Stimulated activated naive B cell treated with anti-CD40 and anti-IgM and Interleukin-4, amounts not matched to agents 10 μg/mL and 1 μg/mL and 100 μg/mL, for 72 hours (primary cell): ENCODE data around the gene ESRP2.

Experiments used
- ATAC-seq, 2 donors: fragments of 150-1000 bp; cut with Tn5 transposase; replicated peaks; 2 replicates each; pipeline ENCODE4 v1.10.0; 2021; ENCODE audit warnings: moderate library complexity in 1 of 2
- DNase-seq: peaks from one replicate; pipeline ENCODE4 v3.0.0; 2021
- H3K27ac Mint-ChIP-seq: one replicate; pipeline ENCODE4 v1.8.0; 2022; ENCODE audit warnings: mild to moderate bottlenecking, mixed read lengths
- H3K27me3 Mint-ChIP-seq, 2 donors: one replicate each; pipeline ENCODE4 v1.8.0; 2022; ENCODE audit warnings: mixed read lengths in 2 of 2
- H3K36me3 Mint-ChIP-seq, 2 donors: one replicate each; pipeline ENCODE4 v1.8.0; 2022; ENCODE audit warnings: mixed read lengths in 2 of 2, mild to moderate bottlenecking in 1 of 2
- H3K4me1 Mint-ChIP-seq, 2 donors: one replicate each; pipeline ENCODE4 v1.8.0; 2022; ENCODE audit warnings: mixed read lengths in 2 of 2, mild to moderate bottlenecking in 1 of 2
- H3K4me3 Mint-ChIP-seq, 2 donors: one replicate each; pipeline ENCODE4 v1.8.0; 2022; ENCODE audit warnings: mild to moderate bottlenecking in 2 of 2, mixed read lengths in 2 of 2, moderate library complexity in 1 of 2
- H3K9me3 Mint-ChIP-seq, 2 donors: one replicate each; pipeline ENCODE4 v1.8.0; 2022; ENCODE audit warnings: mixed read lengths in 2 of 2, mild to moderate bottlenecking in 1 of 2

Gene ESRP2

DNA sequence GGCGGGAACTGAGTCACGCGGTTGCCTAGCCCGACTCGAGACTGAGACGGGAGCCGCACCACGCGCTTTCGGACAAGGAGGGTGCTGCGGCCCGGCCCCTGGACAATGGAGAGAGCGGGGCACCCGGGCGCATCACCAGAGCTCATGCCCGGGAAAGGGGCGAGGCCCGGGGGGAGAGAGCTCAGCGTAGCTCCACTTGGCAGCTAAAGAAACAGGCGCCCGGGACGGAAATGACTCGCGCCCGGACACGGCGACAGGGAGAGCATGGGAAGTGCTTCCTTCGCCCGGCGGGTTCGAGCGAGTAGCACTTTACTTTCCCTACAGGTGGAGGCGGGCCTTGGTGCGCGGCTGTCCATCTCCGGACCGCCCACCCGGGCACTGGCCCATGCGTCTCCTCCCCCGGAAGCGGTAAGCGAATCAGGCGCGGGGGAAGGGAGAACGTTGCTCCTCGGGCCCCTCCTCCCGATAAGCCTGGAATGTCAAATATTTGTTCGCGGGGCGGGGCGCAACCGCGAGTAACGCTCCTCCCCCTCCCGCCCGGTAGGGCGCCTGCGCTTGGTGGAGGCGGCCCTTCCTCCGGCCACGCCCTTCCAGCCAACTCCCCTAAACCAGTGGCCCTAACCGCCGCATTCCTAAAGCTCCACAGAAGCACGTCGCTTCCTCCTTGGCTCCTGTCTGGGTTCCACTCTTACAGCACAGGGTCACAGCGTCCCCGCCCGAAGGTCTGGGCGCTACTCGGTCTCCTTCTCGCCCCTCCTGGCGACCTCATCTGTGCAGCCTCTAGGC lies 1.5 kb upstream of the ESRP2 start:
- peak overlapping the region; percentile 86 for H3K4me3 Mint-ChIP-seq
- peak; percentile 79 to 82 for ATAC-seq
- peaks cover 26 to 51% of the 10 kb centered on the region in 2 donors for H3K4me1 Mint-ChIP-seq
- peaks cover 0 to 3% of the 10 kb centered on the region in 2 donors for H3K36me3 Mint-ChIP-seq
- no peaks in the 10 kb centered on the region for H3K27me3 Mint-ChIP-seq
- DNase-seq, result peak; percentile 95
- peak overlapping the region; percentile 90 for H3K27ac Mint-ChIP-seq
- H3K9me3 Mint-ChIP-seq, result no peaks in the 10 kb centered on the region

DNA sequence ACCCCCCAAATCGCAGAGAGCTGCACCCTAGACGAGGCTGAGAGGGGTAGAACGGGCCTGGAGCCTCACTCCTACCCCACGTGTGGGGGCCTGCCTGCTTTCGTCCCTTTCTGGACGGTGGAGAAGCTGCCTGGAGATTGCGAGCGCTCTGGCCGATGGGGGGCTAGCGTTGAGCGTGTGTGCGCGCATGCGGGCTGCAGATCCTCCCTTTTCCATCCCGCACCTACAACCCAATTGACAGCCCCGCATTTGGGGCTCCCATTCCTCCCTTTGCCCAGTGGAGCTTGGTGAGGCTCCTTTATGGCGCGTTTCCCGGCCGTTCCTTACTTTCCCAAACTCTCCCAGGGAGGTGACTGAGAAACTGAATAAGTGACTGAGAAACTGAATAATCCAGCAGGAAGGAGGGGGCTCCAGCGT lies 907 bp upstream of the ESRP2 start:
- Mint-ChIP-seq H3K4me3 (peak overlapping the region; percentile 86), H3K27ac (peak overlapping the region; percentile 90), H3K36me3 (peaks cover 0 to 3% of the 10 kb centered on the region in 2 donors)

GRCh38 chr16:68236137-68236825 lies 354 bp upstream of the ESRP2 start:
- peak; percentile 38 for DNase-seq
- H3K9me3 Mint-ChIP-seq, result no peaks in the 10 kb centered on the region
- H3K27ac Mint-ChIP-seq, result peak overlapping the region; percentile 90
- H3K4me1 Mint-ChIP-seq, result peaks cover 28 to 52% of the 10 kb centered on the region in 2 donors
- H3K4me3 Mint-ChIP-seq, result peak overlapping the region; percentile 86
- H3K27me3 Mint-ChIP-seq, result no peaks in the 10 kb centered on the region
- ATAC-seq, result peak; percentile 14 to 21
- peaks cover 0 to 3% of the 10 kb centered on the region in 2 donors for H3K36me3 Mint-ChIP-seq

More for the DNA sequence above, 907 bp upstream of the ESRP2 start:
- Mint-ChIP-seq H3K27me3 (no peaks in the 10 kb centered on the region), H3K9me3 (no peaks in the 10 kb centered on the region), H3K4me1 (peaks cover 26 to 52% of the 10 kb centered on the region in 2 donors)
- ATAC-seq (peak; percentile 13 to 22), DNase-seq (no peak)

DNA sequence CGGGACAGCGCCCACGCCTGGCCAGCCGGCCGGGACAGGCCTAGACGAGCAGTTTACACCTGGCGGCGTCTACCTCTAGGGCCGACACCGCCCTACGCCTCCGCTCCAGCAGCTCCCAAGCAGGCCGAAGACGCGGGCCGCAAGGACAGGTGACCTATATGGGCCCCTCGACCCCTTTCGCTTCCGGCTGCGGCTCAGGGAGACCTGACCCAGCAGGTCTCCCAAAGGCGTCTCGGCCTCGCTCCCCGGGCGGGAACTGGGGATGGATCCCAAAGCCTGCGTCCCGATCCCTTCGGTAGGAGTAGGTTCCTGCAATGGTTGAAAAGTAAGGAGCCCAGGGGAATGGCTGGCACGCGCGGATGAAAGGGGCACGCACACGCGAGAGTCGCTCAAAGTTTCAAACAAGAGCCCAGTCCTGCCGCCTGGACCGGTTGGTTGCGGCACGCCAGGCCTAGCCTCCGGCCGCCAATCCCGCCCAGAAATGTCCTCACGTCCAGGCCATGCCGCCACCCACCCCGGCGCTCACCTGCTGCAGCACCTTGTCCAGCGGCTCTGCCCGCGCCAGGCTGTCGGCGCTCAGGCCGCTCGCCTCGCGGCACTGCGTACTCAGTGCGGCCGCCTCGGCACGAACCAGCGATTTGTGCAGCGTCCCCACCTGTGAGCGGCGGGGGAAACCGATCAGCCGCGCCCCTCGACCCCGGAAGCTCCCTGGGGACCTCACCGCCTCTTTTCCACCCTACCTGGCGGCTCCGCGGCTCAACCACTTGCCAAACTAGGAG lies 630 bp downstream of the ESRP2 start:
- peak overlapping the region; percentile 69 for H3K27ac Mint-ChIP-seq
- no peaks in the 10 kb centered on the region for H3K27me3 Mint-ChIP-seq
- H3K4me1 Mint-ChIP-seq, result peaks cover 28 to 52% of the 10 kb centered on the region in 2 donors
- no peaks in the 10 kb centered on the region for H3K9me3 Mint-ChIP-seq
- DNase-seq (no peak), ATAC-seq (no peak)
- H3K36me3 Mint-ChIP-seq, result peaks cover 0 to 9% of the 10 kb centered on the region in 2 donors
- H3K4me3 Mint-ChIP-seq, result peak overlapping the region; percentile 51 to 68

DNA sequence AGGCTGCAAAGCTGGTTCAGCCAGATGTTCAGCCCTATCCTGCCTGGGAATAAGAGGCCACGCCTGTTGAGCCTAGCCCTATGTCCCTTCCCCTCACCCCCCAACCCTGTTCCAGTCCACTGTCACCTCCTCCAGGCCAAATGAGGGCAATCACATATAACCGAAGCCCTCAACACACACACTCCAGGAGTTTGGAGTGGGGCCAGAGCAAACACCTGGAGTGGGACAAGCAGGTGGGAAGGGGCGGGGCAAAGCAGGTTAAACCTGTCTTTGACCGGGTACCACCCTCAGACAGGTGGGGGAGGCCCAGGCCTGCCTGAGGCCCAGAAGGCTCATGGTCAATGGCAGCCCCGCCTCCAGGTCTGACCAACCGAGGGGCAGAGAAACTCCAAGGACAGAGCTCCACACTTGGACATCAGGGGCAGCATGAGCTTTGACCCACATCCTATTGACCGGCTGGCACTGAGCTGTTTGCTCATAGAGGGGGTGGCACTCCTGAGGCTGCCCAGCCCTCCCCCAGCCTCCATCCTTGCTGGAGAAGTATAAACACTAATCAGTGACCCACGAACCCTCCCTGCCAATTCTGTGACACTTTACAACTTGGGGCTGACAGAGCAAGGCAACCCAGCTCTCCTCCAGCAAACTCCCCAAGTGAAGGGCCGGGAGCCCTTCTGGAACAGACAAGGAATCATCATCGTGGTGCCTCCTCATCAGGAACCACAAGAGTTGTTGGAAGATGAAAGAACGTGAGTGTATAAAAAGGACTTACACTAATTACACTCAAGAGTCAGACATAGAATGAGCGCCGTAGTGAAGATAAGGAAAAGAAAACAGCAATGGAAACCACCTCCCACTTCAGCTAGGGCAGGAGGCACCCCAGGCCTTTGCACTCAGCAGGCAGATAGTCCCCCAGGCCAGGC lies 1.5 kb downstream of the ESRP2 start:
- peak overlapping the region; percentile 72 for H3K27ac Mint-ChIP-seq
- H3K4me3 Mint-ChIP-seq, result peak overlapping the region; percentile 49 to 59
- no peaks in the 10 kb centered on the region for H3K27me3 Mint-ChIP-seq
- no peaks in the 10 kb centered on the region for H3K9me3 Mint-ChIP-seq
- DNase-seq, result no peak
- peaks cover 0 to 17% of the 10 kb centered on the region in 2 donors for H3K36me3 Mint-ChIP-seq
- peaks cover 26 to 46% of the 10 kb centered on the region in 2 donors for H3K4me1 Mint-ChIP-seq
- ATAC-seq, result no peak

DNA sequence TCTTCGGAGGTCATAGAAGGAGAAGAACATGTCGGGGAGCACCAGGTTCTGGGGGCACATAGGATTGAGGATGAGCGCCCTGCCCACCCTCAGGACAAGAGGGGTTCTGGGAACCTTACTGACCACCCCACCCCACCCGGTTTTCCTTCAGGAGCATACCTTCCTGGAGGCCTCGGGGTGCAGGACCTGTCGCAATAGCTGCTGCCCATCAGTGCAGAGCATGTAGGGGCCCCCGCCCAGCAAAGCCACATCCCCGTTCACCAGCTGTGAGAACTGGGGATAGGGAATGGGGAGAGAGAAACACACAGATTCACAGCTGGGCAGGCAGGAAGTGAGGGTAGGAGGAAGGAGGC lies 2.1 kb downstream of the ESRP2 start:
- H3K36me3 Mint-ChIP-seq, result peaks cover 1 to 21% of the 10 kb centered on the region in 2 donors
- DNase-seq (no peak), ATAC-seq (no peak)
- H3K4me1 Mint-ChIP-seq, result peaks cover 29 to 47% of the 10 kb centered on the region in 2 donors
- H3K4me3 Mint-ChIP-seq, result no peak overlapping the region
- no peaks in the 10 kb centered on the region for H3K27me3 Mint-ChIP-seq
- H3K27ac Mint-ChIP-seq, result peak overlapping the region; percentile 72
- no peaks in the 10 kb centered on the region for H3K9me3 Mint-ChIP-seq

DNA sequence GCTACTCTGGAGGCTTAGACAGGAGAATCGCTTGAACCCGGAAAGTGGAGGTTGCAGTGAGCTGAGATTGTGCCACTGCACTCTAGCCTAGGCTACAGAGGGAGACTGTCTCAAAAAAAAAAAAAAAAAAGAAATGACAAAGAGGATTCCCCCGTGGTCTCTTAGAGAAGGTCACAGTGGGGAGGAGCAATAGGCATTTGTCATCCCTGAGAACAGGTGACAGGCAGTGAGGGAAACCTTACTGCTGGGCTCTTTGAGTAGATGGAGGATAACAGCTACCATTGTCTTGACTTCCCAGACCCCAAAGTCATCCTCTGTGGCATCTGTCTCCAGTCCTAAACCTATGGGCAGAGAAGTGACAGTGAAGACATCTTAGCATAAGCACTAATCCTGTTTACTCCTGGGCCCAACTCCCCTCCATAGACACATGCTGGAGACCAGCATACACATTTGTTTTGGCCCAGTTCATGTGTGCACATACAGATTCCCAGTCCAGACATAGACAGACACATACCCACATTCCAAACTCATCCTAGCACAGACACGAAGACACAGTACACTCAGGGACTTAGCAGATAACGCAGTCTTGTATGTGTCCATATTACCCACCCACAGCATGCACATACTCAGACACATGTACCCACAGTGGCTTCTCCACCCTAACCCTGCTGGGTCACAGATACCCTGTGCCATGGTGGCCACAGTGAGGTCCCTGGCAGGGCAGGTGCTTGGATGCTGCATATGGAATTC lies 2.7 kb downstream of the ESRP2 start:
- peaks cover 27 to 50% of the 10 kb centered on the region in 2 donors for H3K4me1 Mint-ChIP-seq
- ATAC-seq (peak; percentile 15 to 19), DNase-seq (no peak)
- H3K27ac Mint-ChIP-seq, result no peak overlapping the region
- H3K27me3 Mint-ChIP-seq, result no peaks in the 10 kb centered on the region
- H3K4me3 Mint-ChIP-seq, result no peak overlapping the region
- H3K36me3 Mint-ChIP-seq, result peaks cover 3 to 21% of the 10 kb centered on the region in 2 donors
- no peaks in the 10 kb centered on the region for H3K9me3 Mint-ChIP-seq

DNA sequence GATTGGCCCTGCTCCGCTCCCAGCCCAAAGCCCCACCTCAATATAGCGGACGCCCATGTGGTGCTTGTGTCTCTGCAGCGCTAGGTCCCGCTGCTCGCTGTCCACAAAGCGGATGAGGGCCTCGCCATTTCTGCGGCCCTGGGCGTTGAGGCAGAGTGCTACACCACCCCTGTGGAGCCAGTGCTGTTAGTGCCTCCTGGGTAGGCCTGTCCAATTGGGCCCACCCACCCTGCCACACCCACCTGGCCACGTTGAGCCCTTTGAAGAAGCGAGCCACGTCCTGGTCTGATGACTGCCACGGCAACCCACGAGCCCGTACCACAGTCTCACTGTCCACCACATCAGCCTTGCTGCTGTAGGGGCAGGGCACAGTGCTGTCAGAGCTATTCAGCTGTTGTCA lies 3.6 kb downstream of the ESRP2 start:
- Mint-ChIP-seq H3K36me3 (peaks cover 5 to 26% of the 10 kb centered on the region in 2 donors), H3K27me3 (no peaks in the 10 kb centered on the region), H3K4me1 (peaks cover 28 to 53% of the 10 kb centered on the region in 2 donors), H3K9me3 (no peaks in the 10 kb centered on the region), H3K4me3 (no peak overlapping the region), H3K27ac (no peak overlapping the region)
- ATAC-seq (no peak), DNase-seq (no peak)

GRCh38 chr16:68231384-68232136 lies 4.4 kb downstream of the ESRP2 start:
- H3K27me3 Mint-ChIP-seq, result no peaks in the 10 kb centered on the region
- H3K36me3 Mint-ChIP-seq, result peaks cover 5 to 30% of the 10 kb centered on the region in 2 donors
- DNase-seq (no peak), ATAC-seq (no peak)
- peak overlapping the region; percentile 59 for H3K27ac Mint-ChIP-seq
- H3K4me3 Mint-ChIP-seq, result no peak overlapping the region
- H3K4me1 Mint-ChIP-seq, result peaks cover 32 to 54% of the 10 kb centered on the region in 2 donors
- H3K9me3 Mint-ChIP-seq, result no peaks in the 10 kb centered on the region

DNA sequence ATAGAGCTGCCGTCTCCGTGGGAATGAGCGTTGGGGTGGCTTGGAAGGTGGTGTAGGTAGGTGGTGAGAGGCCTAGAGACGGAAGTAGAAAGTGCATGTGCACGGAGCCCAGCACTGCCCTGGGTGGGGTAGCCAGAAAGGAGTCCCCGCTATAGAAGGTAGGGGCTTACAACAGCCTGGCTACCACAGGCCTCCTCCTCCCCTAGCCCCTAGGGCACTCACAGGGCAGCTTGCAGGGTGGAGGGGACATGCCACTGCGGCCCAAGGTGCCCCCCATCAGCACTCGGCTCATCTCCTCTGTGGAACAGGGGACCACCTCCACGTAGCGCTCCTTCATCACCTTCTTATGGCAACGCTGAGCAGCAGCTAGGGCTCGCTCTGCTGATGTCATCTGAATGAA lies 5.0 kb downstream of the ESRP2 start:
- no peak for DNase-seq
- Mint-ChIP-seq H3K36me3 (peaks cover 8 to 33% of the 10 kb centered on the region in 2 donors), H3K9me3 (no peaks in the 10 kb centered on the region), H3K4me3 (no peak overlapping the region), H3K27ac (peak overlapping the region; percentile 22), H3K27me3 (no peaks in the 10 kb centered on the region), H3K4me1 (peaks cover 30 to 55% of the 10 kb centered on the region in 2 donors)
- ATAC-seq, result no peak

- H3K27me3 Mint-ChIP-seq, result no peaks in the 10 kb centered on the region
- no peak overlapping the region for H3K27ac Mint-ChIP-seq
- DNase-seq (no peak), ATAC-seq (no peak)
- peaks cover 8 to 35% of the 10 kb centered on the region in 2 donors for H3K36me3 Mint-ChIP-seq
- no peak overlapping the region for H3K4me3 Mint-ChIP-seq
- peaks cover 34 to 63% of the 10 kb centered on the region in 2 donors for H3K4me1 Mint-ChIP-seq
- no peaks in the 10 kb centered on the region for H3K9me3 Mint-ChIP-seq
Measured at GRCh38 chr16:68230176-68230571, 5.8 kb downstream of the ESRP2 start.

DNA sequence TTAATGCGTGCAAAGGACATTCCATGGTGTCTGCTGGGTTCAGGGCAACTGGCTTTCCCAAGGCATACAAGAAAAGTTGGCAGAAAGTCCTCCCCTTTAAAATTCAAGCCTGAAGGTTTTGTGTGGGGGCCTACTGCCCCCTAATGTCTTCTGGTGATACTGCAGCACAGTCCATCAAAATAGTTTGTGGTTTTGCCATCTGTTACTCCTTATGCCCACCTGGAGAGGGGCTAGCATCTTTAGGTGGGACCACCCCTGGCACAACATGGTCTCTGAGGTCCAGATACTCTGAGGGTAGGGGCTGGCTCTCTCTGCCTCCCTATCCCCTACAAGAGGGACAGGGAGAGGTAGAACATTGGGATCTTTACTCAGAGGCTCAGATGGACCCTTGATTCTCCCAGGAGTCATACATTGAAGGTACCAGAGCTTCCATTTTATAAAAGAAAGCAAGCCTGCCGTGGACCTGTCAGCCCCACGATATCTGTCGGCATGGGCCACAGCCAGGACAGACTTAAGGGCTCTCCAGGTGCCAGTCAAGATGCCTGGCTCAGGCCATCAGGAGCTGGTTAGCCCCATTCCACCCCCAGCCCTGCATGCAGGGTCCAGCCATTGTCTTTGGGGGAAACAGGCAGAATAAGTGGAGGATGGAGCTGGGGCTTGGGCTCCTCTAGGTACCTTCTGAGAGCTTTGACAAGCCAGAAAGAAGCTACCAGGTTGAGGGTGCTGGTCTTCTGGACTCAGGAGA lies 6.3 kb downstream of the ESRP2 start:
- Mint-ChIP-seq H3K4me1 (peaks cover 32 to 62% of the 10 kb centered on the region in 2 donors), H3K4me3 (no peak overlapping the region), H3K36me3 (peaks cover 8 to 37% of the 10 kb centered on the region in 2 donors)

More for the DNA sequence above, 6.3 kb downstream of the ESRP2 start:
- no peaks in the 10 kb centered on the region for H3K27me3 Mint-ChIP-seq
- H3K9me3 Mint-ChIP-seq, result no peaks in the 10 kb centered on the region
- H3K27ac Mint-ChIP-seq, result peak overlapping the region; percentile 56
- DNase-seq (no peak), ATAC-seq (no peak)
